ENCODE results near the gene DNLZ.
"Not testable (repeated sequence)": the region's sequence is repeated elsewhere in the genome, so short reads cannot be mapped to it uniquely, and the experiment has no call there.

- not testable (repeated sequence) for TF ChIP-seq POLR2A (IDR thresholded peaks at IDR 0.05; ENCODE audit: low read depth, low read length); CTCF (conservative IDR thresholded peaks at IDR 0.05; ENCODE audit: low read depth, low read length); BHLHE40 (IDR thresholded peaks at IDR 0.05; ENCODE audit: low read depth, low read length); CHD1 (IDR thresholded peaks at IDR 0.05; ENCODE audit: low read depth, low read length); USF2 (IDR thresholded peaks at IDR 0.05; ENCODE audit: low read depth, low read length); RFX5 (IDR thresholded peaks at IDR 0.05; ENCODE audit: low read depth, low read length)
Observed at GRCh38 chr9:136407061-136407460, 43.5 kb upstream of the DNLZ start.
